Smooth muscle cell (in vitro differentiated cells): ENCODE measurements around the gene SLC25A52. TPM values are rescaled to one million over a fixed set of nuclear protein-coding genes. Genes with fewer than 3 reads are reported as not detected.
A peak's percentile ranks its signal among the peaks of the same experiment; 100 is the strongest.

Experiments used
- DNase-seq: peaks from one replicate; lab custom pipeline; 2025; ENCODE audit not compliant: unreplicated experiment; lab: John Stamatoyannopoulos, UW
- H2AFZ ChIP-seq: fragments of 200-600 bp; sonication (generic); 2 replicates; pipeline ENCODE4 v1.6.0; 2016; ENCODE audit warnings: antibody characterized with exemption, low read depth, mild to moderate bottlenecking
- H3F3A ChIP-seq: fragments of 200-600 bp; sonication (generic); 2 replicates; pipeline ENCODE4 v1.6.0; 2017; ENCODE audit warnings: antibody characterized with exemption, low read depth
- H3K27ac ChIP-seq: fragments of 200-600 bp; sonication (generic); 2 replicates; pipeline ENCODE4 v1.5.1; 2016; ENCODE audit warnings: low read depth, mild to moderate bottlenecking
- H3K27me3 ChIP-seq: fragments of 200-600 bp; sonication (generic); 2 replicates; pipeline ENCODE4 v1.6.1; 2016; ENCODE audit warnings: low read depth, mild to moderate bottlenecking
- H3K36me3 ChIP-seq: fragments of 200-600 bp; sonication (generic); 2 replicates; pipeline ENCODE4 v1.5.1; 2016; ENCODE audit warnings: low read depth
- H3K4me1 ChIP-seq: fragments of 200-600 bp; sonication (generic); 2 replicates; pipeline ENCODE4 v1.5.1; 2016; ENCODE audit warnings: low read depth
- H3K4me2 ChIP-seq: fragments of 200-600 bp; sonication (generic); 2 replicates; pipeline ENCODE4 v1.6.0; 2016; ENCODE audit warnings: mild to moderate bottlenecking
- H3K4me3 ChIP-seq: fragments of 200-600 bp; sonication (generic); 2 replicates; pipeline ENCODE4 v1.5.1; 2016; ENCODE audit warnings: mild to moderate bottlenecking
- H3K79me2 ChIP-seq: fragments of 200-600 bp; sonication (generic); 2 replicates; pipeline ENCODE4 v1.6.0; 2016; ENCODE audit warnings: low read depth, mild to moderate bottlenecking
- H3K9ac ChIP-seq: fragments of 200-600 bp; sonication (generic); 2 replicates; pipeline ENCODE4 v1.6.0; 2016; ENCODE audit warnings: low read depth
- H3K9me3 ChIP-seq: fragments of 200-600 bp; sonication (generic); replicated peaks from 2 replicates; pipeline ENCODE4 v1.5.1; 2016; ENCODE audit warnings: low read depth
- H4K20me1 ChIP-seq: fragments of 200-600 bp; sonication (generic); 2 replicates; pipeline ENCODE4 v1.6.0; 2016; ENCODE audit warnings: low read depth
- CTCF ChIP-seq: fragments of 200-600 bp; sonication (generic); IDR thresholded peaks from 2 replicates; pipeline ENCODE4 v1.5.1; 2017; ENCODE audit warnings: borderline replicate concordance, mild to moderate bottlenecking, antibody characterized with exemption; ENCODE audit not compliant: insufficient read depth, poor library complexity, severe bottlenecking
- WGBS: methylation state at CpG from one replicate; pipeline ENCODE4 v1.1.7; 2016; ENCODE audit warnings: low lambda C conversion rate; 5-methylcytosine and 5-hydroxymethylcytosine counted together
- polyA plus RNA-seq: library from polyadenylated mRNA; unstranded; fragments of >200 nt; fragmentation: Nextera tagmentation; extraction: Ambion mirVana; gene quantifications from 2 replicates; pipeline ENCODE4 v1.2.1, GENCODE V29; 2016
- total RNA-seq: library from RNA; depleted of rRNA; stranded (reverse); fragments of >200 nt; gene quantifications from 2 replicates; pipeline ENCODE4 v1.2.3, GENCODE V29; 2014

The SLC25A52 gene
- total and polyA plus RNA-seq, 2 experiments from 2014 or later = not detected

DNA sequence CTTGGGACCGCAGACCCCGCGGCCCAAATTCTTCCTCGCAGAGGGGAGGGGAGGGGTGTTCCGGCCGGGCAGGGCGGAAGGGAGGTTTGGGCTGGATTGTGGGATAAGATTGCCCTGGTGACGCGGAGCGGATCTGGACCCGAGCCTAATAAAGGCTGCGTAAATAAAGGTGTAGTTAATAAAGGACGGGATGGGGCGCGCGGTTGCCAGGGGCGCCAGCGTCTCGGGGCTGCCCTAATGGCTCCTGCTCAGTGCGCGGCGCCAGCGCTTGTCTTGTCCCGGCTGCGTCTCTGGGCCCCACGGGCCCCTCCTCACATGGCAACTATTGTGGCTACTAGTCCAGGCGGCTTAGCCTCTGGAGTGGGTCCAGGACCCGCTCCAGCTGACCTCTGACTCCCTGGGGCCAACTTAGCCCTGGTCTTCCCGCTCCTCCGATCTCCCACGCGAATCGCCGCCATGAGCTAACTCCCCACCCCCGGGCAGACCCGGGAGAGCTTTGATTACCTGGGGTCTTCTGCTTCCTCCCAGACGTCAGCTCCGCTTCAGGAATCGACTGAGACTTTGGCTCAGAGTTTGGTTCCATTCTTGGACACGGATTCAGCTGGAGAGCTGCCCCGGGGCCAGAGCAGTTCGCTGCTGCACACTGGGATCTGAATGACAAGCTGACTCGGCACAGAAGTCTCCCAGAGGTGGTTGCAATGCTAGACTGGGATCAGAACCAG is 36.5 kb downstream of the SLC25A52 start:
- Histone ChIP-seq H3F3A (no peaks in the 10 kb centered on the region), H2AFZ (no peak overlapping the region), H3K4me2 (no peak overlapping the region), H3K27ac (no peak overlapping the region), H3K9ac (no peak overlapping the region), H3K9me3 (no peaks in the 10 kb centered on the region), H3K79me2 (no peaks in the 10 kb centered on the region), H3K4me1 (no peaks in the 10 kb centered on the region), H3K27me3 (no peaks in the 10 kb centered on the region), H3K4me3 (no peak overlapping the region), H4K20me1 (no peaks in the 10 kb centered on the region), H3K36me3 (no peaks in the 10 kb centered on the region)
- WGBS = 93% methylated on average over 40 of the region's 43 CpGs
- no peak for DNase-seq
- no peak for TF ChIP-seq CTCF

DNA sequence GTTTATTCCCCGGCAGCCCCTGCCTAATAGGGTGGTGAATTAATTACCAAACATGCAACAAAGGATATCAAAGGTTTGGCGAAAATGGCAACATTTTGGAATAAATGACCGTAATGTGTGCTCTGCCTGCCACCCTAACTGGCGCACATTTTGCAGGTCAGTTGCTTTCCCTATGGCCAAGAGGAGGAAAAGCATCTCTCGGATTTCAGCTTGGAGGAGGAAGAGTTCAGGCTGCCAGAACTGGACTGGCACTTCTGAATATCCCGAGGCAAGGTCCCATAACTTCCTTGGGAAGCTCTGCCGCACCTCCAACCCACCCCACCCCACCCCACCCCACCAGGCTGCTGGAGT is 37.1 kb downstream of the SLC25A52 start:
- no peak overlapping the region for H3K4me3 ChIP-seq
- H3K27me3 ChIP-seq = no peaks in the 10 kb centered on the region
- no peaks in the 10 kb centered on the region for H3K36me3 ChIP-seq
- H2AFZ ChIP-seq = no peak overlapping the region
- H4K20me1 ChIP-seq = no peaks in the 10 kb centered on the region
- H3K4me2 ChIP-seq = no peak overlapping the region
- TF ChIP-seq CTCF = no peak
- H3K4me1 ChIP-seq = no peaks in the 10 kb centered on the region
- 93% methylated on average over 6 of the region's 7 CpGs for WGBS
- no peak overlapping the region for H3K9ac ChIP-seq
- no peaks in the 10 kb centered on the region for H3K79me2 ChIP-seq
- no peaks in the 10 kb centered on the region for H3K9me3 ChIP-seq
- no peaks in the 10 kb centered on the region for H3F3A ChIP-seq
- no peak overlapping the region for H3K27ac ChIP-seq
- no peak for DNase-seq

DNA sequence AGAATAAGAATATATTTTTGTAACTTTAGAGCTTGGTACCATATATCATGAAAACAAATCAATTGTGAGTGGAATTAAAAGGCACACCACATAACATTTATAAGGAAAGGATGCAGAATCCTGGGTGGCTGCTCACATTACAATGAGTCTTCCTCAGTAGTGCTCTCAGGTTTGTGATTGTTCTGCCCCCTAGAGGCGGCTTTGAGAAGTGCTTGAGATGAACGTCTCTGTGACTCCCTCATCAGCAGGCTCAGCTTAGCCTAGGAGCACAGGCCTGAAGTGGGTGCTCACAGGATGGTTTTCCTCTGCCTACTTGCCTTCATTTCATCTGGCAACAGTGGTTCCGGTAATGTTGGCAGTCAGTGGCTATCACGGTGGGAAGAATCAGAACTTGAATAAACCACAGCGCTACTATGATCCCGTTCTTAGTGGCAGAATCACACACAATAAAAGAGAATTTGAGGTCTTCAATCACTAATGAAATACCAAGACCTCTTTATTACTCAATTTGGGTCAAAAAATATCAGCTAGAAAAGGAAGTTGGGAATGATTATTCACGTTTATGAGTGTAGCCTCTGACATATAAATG is 38.2 kb downstream of the SLC25A52 start:
- Histone ChIP-seq H3K4me1 (no peaks in the 10 kb centered on the region), H3K36me3 (no peaks in the 10 kb centered on the region), H3F3A (no peaks in the 10 kb centered on the region), H2AFZ (no peak overlapping the region), H3K27me3 (no peaks in the 10 kb centered on the region), H3K79me2 (no peaks in the 10 kb centered on the region), H3K27ac (no peak overlapping the region), H3K4me3 (no peak overlapping the region), H3K9me3 (no peaks in the 10 kb centered on the region), H3K9ac (no peak overlapping the region), H3K4me2 (no peak overlapping the region), H4K20me1 (no peaks in the 10 kb centered on the region)
- peak; percentile 86 for TF ChIP-seq CTCF
- WGBS = 41% methylated on average over 7 of the region's 7 CpGs
- peak; percentile 45 for DNase-seq

DNA sequence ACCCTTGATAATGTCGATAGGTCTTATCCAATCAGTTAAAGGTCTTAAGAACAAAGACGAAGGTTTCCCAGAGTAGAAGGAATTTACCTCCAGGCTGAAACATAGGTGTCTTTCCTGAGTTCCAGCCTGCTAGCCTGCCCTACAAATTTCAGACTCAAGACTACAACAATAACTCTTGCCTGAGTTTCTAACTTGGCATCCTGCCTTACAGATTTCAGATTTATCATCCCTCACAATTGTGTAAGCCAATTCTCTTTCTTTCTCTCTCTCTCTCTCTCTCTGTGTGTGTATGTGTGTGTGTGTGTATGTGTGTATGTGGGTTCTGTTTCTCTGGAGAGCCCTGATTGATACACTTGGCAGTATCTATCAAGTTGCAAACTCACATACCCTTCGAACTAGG is 39.1 kb downstream of the SLC25A52 start:
- Histone ChIP-seq H3K79me2 (no peaks in the 10 kb centered on the region), H3F3A (no peaks in the 10 kb centered on the region), H3K27me3 (no peaks in the 10 kb centered on the region), H2AFZ (no peak overlapping the region), H3K4me3 (no peak overlapping the region), H4K20me1 (no peaks in the 10 kb centered on the region), H3K36me3 (no peaks in the 10 kb centered on the region), H3K4me2 (no peak overlapping the region), H3K27ac (no peak overlapping the region), H3K4me1 (no peaks in the 10 kb centered on the region), H3K9ac (no peak overlapping the region), H3K9me3 (no peaks in the 10 kb centered on the region)
- 74% methylated on average over 3 of the region's 3 CpGs for WGBS
- DNase-seq = no peak
- TF ChIP-seq CTCF = no peak
